ENCODE data around the gene NMNAT3. TPM values are rescaled to one million over a fixed set of nuclear protein-coding genes. Genes with fewer than 3 reads are reported as not detected.

Gene NMNAT3
- total RNA-seq, 1 experiment from 2014 or later, result 1.0 TPM

- intact Hi-C loops (cut with micrococcal nuclease), result no loop called here
- Mint-ChIP-seq H3K4me1 (ENCODE audit: insufficient read depth, unreplicated experiment) (peaks cover 38% of the 10 kb centered on the region), H3K4me3 (ENCODE audit: unreplicated experiment) (no peak overlapping the region), H3K27me3 (ENCODE audit: insufficient read depth, unreplicated experiment) (no peaks in the 10 kb centered on the region), H3K9me3 (ENCODE audit: unreplicated experiment) (no peaks in the 10 kb centered on the region), H3K27ac (ENCODE audit: low read depth, unreplicated experiment) (peak overlapping the region; percentile 16), H3K36me3 (ENCODE audit: insufficient read depth, unreplicated experiment) (no peaks in the 10 kb centered on the region)
- ChIA-PET CTCF (interaction anchor here (0.7 to 7.4 kb wide), 4 partner anchors 18 to 587 kb away, joined by 3 to 234 read pairs (median 3); no protein-coding TSS in a partner anchor), POLR2A (interaction anchor here (1.7 kb wide), 1 partner anchor 122 kb away, joined by 5 read pairs; no protein-coding TSS in a partner anchor)
- DNase-seq (ENCODE audit: unreplicated experiment), result no peak
- no peak for TF ChIP-seq CTCF (IDR thresholded peaks at IDR 0.05; ENCODE audit: unreplicated experiment)
- BruUV-seq (replicated peaks), result no TSS peak
These were observed 120.7 kb downstream of the NMNAT3 start for GRCh38 chr3:139557041-139557440.

- Mint-ChIP-seq H3K4me3 (ENCODE audit: unreplicated experiment) (no peak overlapping the region), H3K4me1 (ENCODE audit: insufficient read depth, unreplicated experiment) (peaks cover 38% of the 10 kb centered on the region), H3K27me3 (ENCODE audit: insufficient read depth, unreplicated experiment) (no peaks in the 10 kb centered on the region), H3K27ac (ENCODE audit: low read depth, unreplicated experiment) (peak overlapping the region; percentile 65), H3K36me3 (ENCODE audit: insufficient read depth, unreplicated experiment) (no peaks in the 10 kb centered on the region), H3K9me3 (ENCODE audit: unreplicated experiment) (no peaks in the 10 kb centered on the region)
- TF ChIP-seq CTCF (IDR thresholded peaks at IDR 0.05; ENCODE audit: unreplicated experiment), result no peak
- BruUV-seq (replicated peaks), result no TSS peak
- ChIA-PET POLR2A (no interaction called here), CTCF (no interaction called here)
- intact Hi-C loops (cut with micrococcal nuclease), result no loop called here
- DNase-seq (ENCODE audit: unreplicated experiment), result peak; percentile 53
These were observed 122.5 kb downstream of the NMNAT3 start for GRCh38 chr3:139555249-139555648.

GRCh38 chr3:139554628-139555027 lies 123.1 kb downstream of the NMNAT3 start:
- DNase-seq (ENCODE audit: unreplicated experiment), result no peak
- CTCF ChIA-PET, result interaction anchor here (2.2 kb wide), 1 partner anchor 8 kb away, joined by 10 read pairs; no protein-coding TSS in a partner anchor
- no peak for TF ChIP-seq CTCF (IDR thresholded peaks at IDR 0.05; ENCODE audit: unreplicated experiment)
- peaks cover 35% of the 10 kb centered on the region for H3K4me1 Mint-ChIP-seq (ENCODE audit: insufficient read depth, unreplicated experiment)
- no peaks in the 10 kb centered on the region for H3K27me3 Mint-ChIP-seq (ENCODE audit: insufficient read depth, unreplicated experiment)
- no peaks in the 10 kb centered on the region for H3K9me3 Mint-ChIP-seq (ENCODE audit: unreplicated experiment)
- H3K36me3 Mint-ChIP-seq (ENCODE audit: insufficient read depth, unreplicated experiment), result no peaks in the 10 kb centered on the region
- intact Hi-C loops (cut with micrococcal nuclease), result no loop called here
- H3K4me3 Mint-ChIP-seq (ENCODE audit: unreplicated experiment), result no peak overlapping the region
- POLR2A ChIA-PET, result no interaction called here
- peak overlapping the region; percentile 65 for H3K27ac Mint-ChIP-seq (ENCODE audit: low read depth, unreplicated experiment)
- no TSS peak for BruUV-seq (replicated peaks)

- H3K27ac Mint-ChIP-seq (ENCODE audit: low read depth, unreplicated experiment), result no peak overlapping the region
These were observed 125.0 kb downstream of the NMNAT3 start for GRCh38 chr3:139552632-139553365.

More at GRCh38 chr3:139552632-139553365, 125.0 kb downstream of the NMNAT3 start:
- no peak for DNase-seq (ENCODE audit: unreplicated experiment)
- Mint-ChIP-seq H3K27me3 (ENCODE audit: insufficient read depth, unreplicated experiment) (no peaks in the 10 kb centered on the region), H3K36me3 (ENCODE audit: insufficient read depth, unreplicated experiment) (no peaks in the 10 kb centered on the region), H3K9me3 (ENCODE audit: unreplicated experiment) (no peaks in the 10 kb centered on the region), H3K4me1 (ENCODE audit: insufficient read depth, unreplicated experiment) (peaks cover 19% of the 10 kb centered on the region), H3K4me3 (ENCODE audit: unreplicated experiment) (no peak overlapping the region)
- BruUV-seq (replicated peaks), result no TSS peak
- CTCF ChIA-PET, result interaction anchor here (0.8 to 2.2 kb wide), 6 partner anchors 9 to 160 kb away, joined by 3 to 10 read pairs (median 6); no protein-coding TSS in a partner anchor
- intact Hi-C loops (cut with micrococcal nuclease), result no loop called here
- POLR2A ChIA-PET, result interaction anchor here (1.0 kb wide), 1 partner anchor 8 kb away, joined by 3 read pairs; no protein-coding TSS in a partner anchor
- no peak for TF ChIP-seq CTCF (IDR thresholded peaks at IDR 0.05; ENCODE audit: unreplicated experiment)
